Measurements from ENCODE around the gene PLEKHA7. TPM values are rescaled to one million over a fixed set of nuclear protein-coding genes. Genes with fewer than 3 reads are reported as not detected.
"Not testable (repeated sequence)": the region's sequence is repeated elsewhere in the genome, so short reads cannot be mapped to it uniquely, and the experiment has no call there.

PLEKHA7 gene
- total RNA-seq, 1 donor from 2014 or later, result 4.8 TPM

- DNase-seq (ENCODE audit: low read depth in 2 of 2), result no peak
These were observed 71.9 kb downstream of the PLEKHA7 start for GRCh38 chr11:16942342-16942741.

GRCh38 chr11:16941935-16942334, 72.3 kb downstream of the PLEKHA7 start:
- no peak for DNase-seq (ENCODE audit: low read depth in 2 of 2)

GRCh38 chr11:16938061-16938460, 76.2 kb downstream of the PLEKHA7 start:
- DNase-seq (ENCODE audit: low read depth in 2 of 2), result no peak

GRCh38 chr11:16936643-16937042, 77.6 kb downstream of the PLEKHA7 start:
- DNase-seq (ENCODE audit: low read depth in 2 of 2), result no peak

GRCh38 chr11:16935518-16936302, 78.5 kb downstream of the PLEKHA7 start:
- DNase-seq (ENCODE audit: low read depth in 2 of 2), result peak; percentile 57 to 63

- peak in 1 of 2 donors; percentile 28 for DNase-seq (ENCODE audit: low read depth in 2 of 2)
These were observed 80.2 kb downstream of the PLEKHA7 start for GRCh38 chr11:16933756-16934603.

GRCh38 chr11:16933291-16933690, 80.9 kb downstream of the PLEKHA7 start:
- no peak for DNase-seq (ENCODE audit: low read depth in 2 of 2)

GRCh38 chr11:16928044-16928443, 86.2 kb downstream of the PLEKHA7 start:
- no peak for DNase-seq (ENCODE audit: low read depth in 2 of 2)

- DNase-seq (ENCODE audit: low read depth in 2 of 2), result no peak
These were observed 87.2 kb downstream of the PLEKHA7 start for GRCh38 chr11:16926883-16927626.

GRCh38 chr11:16925561-16926065, 88.6 kb downstream of the PLEKHA7 start:
- DNase-seq (ENCODE audit: low read depth in 2 of 2), result peak; percentile 49 to 53

- no peak for DNase-seq (ENCODE audit: low read depth in 2 of 2)
These were observed 89.2 kb downstream of the PLEKHA7 start for GRCh38 chr11:16924826-16925560.

- no peak for DNase-seq (ENCODE audit: low read depth in 2 of 2)
These were observed 89.8 kb downstream of the PLEKHA7 start for GRCh38 chr11:16924462-16924825.

- no peak for DNase-seq (ENCODE audit: low read depth in 2 of 2)
These were observed 90.2 kb downstream of the PLEKHA7 start for GRCh38 chr11:16923987-16924386.

- DNase-seq (ENCODE audit: low read depth in 2 of 2), result no peak
These were observed 92.5 kb downstream of the PLEKHA7 start for GRCh38 chr11:16921668-16922067.

- no peak for DNase-seq (ENCODE audit: low read depth in 2 of 2)
These were observed 93.2 kb downstream of the PLEKHA7 start for GRCh38 chr11:16921019-16921418.

- no peak for DNase-seq (ENCODE audit: low read depth in 2 of 2)
These were observed 93.7 kb downstream of the PLEKHA7 start for GRCh38 chr11:16920559-16920958.

- not testable (repeated sequence) for DNase-seq (ENCODE audit: low read depth in 2 of 2)
These were observed 95.6 kb downstream of the PLEKHA7 start for GRCh38 chr11:16918543-16919182.

GRCh38 chr11:16917941-16918340, 96.3 kb downstream of the PLEKHA7 start:
- DNase-seq (ENCODE audit: low read depth in 2 of 2), result peak in 1 of 2 donors; percentile 56

- no peak for DNase-seq (ENCODE audit: low read depth in 2 of 2)
These were observed 101.5 kb downstream of the PLEKHA7 start for GRCh38 chr11:16912692-16913111.

- DNase-seq (ENCODE audit: low read depth in 2 of 2), result no peak
These were observed 102.6 kb downstream of the PLEKHA7 start for GRCh38 chr11:16911658-16912057.

Data from lung microvascular endothelial cell (primary cell).